ENCODE measurements around the gene PHC1. TPM values are rescaled to one million over a fixed set of nuclear protein-coding genes. Genes with fewer than 3 reads are reported as not detected.

The PHC1 gene
- total RNA-seq, 1 experiment from 2014 or later: 568 TPM

DNA sequence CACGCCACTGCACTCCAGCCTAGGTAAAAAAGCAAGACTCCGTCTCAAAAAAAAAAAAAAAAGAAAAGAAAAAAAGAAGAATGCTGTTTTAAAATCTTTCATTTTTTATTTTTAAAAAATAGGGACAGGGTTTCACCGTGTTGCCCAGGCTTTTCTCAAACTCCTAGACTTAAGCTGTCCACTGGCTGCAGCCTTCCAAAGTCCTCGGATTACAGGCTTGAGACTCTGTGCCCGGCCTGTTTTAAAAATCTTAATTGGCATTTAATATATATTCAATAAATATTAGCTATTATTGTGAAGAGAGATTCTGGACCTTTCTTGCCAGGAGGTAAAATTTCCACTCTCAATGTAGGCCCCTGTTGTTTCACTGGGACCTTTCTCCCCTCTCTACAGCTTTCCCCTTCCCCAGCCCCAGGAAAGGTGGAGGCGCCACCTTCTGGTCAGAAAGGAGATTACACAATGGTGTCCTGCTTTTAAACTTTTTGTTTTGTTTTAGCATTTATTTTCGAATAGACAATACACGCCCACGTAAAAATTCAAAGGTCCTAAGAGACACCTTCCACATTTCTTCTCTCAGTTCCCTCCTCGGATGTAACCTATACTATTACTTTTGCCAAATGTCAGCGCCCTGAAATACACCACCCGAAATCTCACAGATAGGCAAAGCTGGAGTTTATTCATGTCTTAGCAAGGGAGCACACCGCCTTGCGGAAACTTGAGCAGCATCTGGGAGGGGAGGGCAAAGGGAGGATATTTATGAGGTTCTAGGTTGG, 23.8 kb upstream of the PHC1 start:
- peak overlapping the region; percentile 35 for H2AFZ ChIP-seq (ENCODE audit: low read length)
- peaks cover 6 to 8% of the 10 kb centered on the region in 2 experiments; a peak in 4 of 5 replicates for H3K9me3 Mint-ChIP-seq
- no peak overlapping the region for H3K9ac ChIP-seq (ENCODE audit: extremely low read depth, insufficient read length, low read length)

More for the DNA sequence above, 23.8 kb upstream of the PHC1 start:
- Mint-ChIP-seq H3K4me1 (peaks cover 12 to 14% of the 10 kb centered on the region in 2 experiments), H3K27ac (peak overlapping the region; percentile 84 to 95 (median 88)), H3K27me3 (ENCODE audit: low read depth) (no peaks in the 10 kb centered on the region; the same call in 1 of the 2 replicates), H3K4me3 (peak overlapping the region; percentile 66 to 77), H3K36me3 (ENCODE audit: insufficient read depth in 1 of 3, low read depth in 3 of 3) (peaks cover 5 to 12% (median 7%) of the 10 kb centered on the region in 3 experiments)
- H2BK15ac ChIP-seq (ENCODE audit: low read depth, low read length): no peak overlapping the region
- no peak overlapping the region for H3K4ac ChIP-seq (ENCODE audit: low read depth, low read length)
- H3K14ac ChIP-seq (ENCODE audit: insufficient read depth, low read length): no peak overlapping the region
- no peak overlapping the region for H2AK5ac ChIP-seq (ENCODE audit: insufficient read length, low read length)
- H3K18ac ChIP-seq (ENCODE audit: insufficient read length, low read depth, low read length): no peak overlapping the region
- no peak overlapping the region for H3T11ph ChIP-seq (ENCODE audit: low read length)
- H3K23ac ChIP-seq (ENCODE audit: insufficient read length, low read depth, low read length): no peak overlapping the region
- WGBS (ENCODE audit: extremely low coverage, insufficient read length, low lambda C conversion rate): no CpG with 5 or more reads among the region's 14 CpGs
- H4K20me1 ChIP-seq (ENCODE audit: control insufficient read depth, insufficient read depth, insufficient read length): no peaks in the 10 kb centered on the region
- H3K23me2 ChIP-seq (ENCODE audit: insufficient read length, low read depth, low read length, poor library complexity, severe bottlenecking): no peaks in the 10 kb centered on the region
- no peak overlapping the region for H4K91ac ChIP-seq (ENCODE audit: insufficient read length, low read depth, low read length)
- no peak overlapping the region for H3K27ac ChIP-seq (ENCODE audit: insufficient read length, low read depth, low read length)
- no peaks in the 10 kb centered on the region for H3K79me2 ChIP-seq (ENCODE audit: insufficient read depth, low read length)
- DNase-seq: peak; percentile 73
- peak overlapping the region; percentile 64 for H2BK20ac ChIP-seq (ENCODE audit: low read depth, low read length, poor library complexity, severe bottlenecking)
- TF ChIP-seq, protein P1, sequence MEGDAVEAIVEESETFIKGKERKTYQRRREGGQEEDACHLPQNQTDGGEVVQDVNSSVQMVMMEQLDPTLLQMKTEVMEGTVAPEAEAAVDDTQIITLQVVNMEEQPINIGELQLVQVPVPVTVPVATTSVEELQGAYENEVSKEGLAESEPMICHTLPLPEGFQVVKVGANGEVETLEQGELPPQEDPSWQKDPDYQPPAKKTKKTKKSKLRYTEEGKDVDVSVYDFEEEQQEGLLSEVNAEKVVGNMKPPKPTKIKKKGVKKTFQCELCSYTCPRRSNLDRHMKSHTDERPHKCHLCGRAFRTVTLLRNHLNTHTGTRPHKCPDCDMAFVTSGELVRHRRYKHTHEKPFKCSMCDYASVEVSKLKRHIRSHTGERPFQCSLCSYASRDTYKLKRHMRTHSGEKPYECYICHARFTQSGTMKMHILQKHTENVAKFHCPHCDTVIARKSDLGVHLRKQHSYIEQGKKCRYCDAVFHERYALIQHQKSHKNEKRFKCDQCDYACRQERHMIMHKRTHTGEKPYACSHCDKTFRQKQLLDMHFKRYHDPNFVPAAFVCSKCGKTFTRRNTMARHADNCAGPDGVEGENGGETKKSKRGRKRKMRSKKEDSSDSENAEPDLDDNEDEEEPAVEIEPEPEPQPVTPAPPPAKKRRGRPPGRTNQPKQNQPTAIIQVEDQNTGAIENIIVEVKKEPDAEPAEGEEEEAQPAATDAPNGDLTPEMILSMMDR (conservative IDR thresholded peaks at IDR 0.05): peak; percentile 94
- H2BK12ac ChIP-seq (ENCODE audit: insufficient read length, low read depth, low read length): no peak overlapping the region
- H3K9me3 ChIP-seq (ENCODE audit: control insufficient read depth, low read depth, low read length): no peaks in the 10 kb centered on the region
- H4K8ac ChIP-seq (replicated peaks; ENCODE audit: insufficient read length, low read depth, low read length): no peak overlapping the region
- H3K4me1 ChIP-seq (ENCODE audit: insufficient read depth, low read length): peaks cover 3% of the 10 kb centered on the region; the same call in 1 of the 2 replicates
- H2BK5ac ChIP-seq (ENCODE audit: insufficient read length, low read length): no peak overlapping the region
- no peaks in the 10 kb centered on the region for H3K79me1 ChIP-seq (ENCODE audit: insufficient read depth, low read depth, low read length, poor library complexity, severe bottlenecking)
- H3K56ac ChIP-seq (ENCODE audit: insufficient read length, low read depth, low read length): no peak overlapping the region
- H3K4me2 ChIP-seq (ENCODE audit: insufficient read depth, insufficient read length, low read length): peak overlapping the region; percentile 51
- no peaks in the 10 kb centered on the region for H3K27me3 ChIP-seq (ENCODE audit: insufficient read depth, low read length)
- no peak overlapping the region for H2BK120ac ChIP-seq (ENCODE audit: low read depth, low read length, poor library complexity, severe bottlenecking)
- H4K5ac ChIP-seq (ENCODE audit: insufficient read length, low read depth, low read length): no peak overlapping the region

Data from H9 (cell line).